Activated CD8-positive, alpha-beta memory T cell treated with anti-CD3 and anti-CD28 coated beads, Interleukin-2, amount 50 U/mL, for 4 hours (primary cell): ENCODE results near the gene NOTCH1.

Experiments
- DNase-seq: peaks from one replicate; pipeline ENCODE4 v3.0.0-alpha.2; 2020

Gene NOTCH1

GRCh38 chr9:136513191-136513590 lies 32.7 kb downstream of the NOTCH1 start:
- no peak for DNase-seq

- no peak for DNase-seq
These were observed 33.2 kb downstream of the NOTCH1 start for GRCh38 chr9:136512651-136513071.

- no peak for DNase-seq
These were observed 33.9 kb downstream of the NOTCH1 start for GRCh38 chr9:136511670-136512592.

- no peak for DNase-seq
These were observed 34.6 kb downstream of the NOTCH1 start for GRCh38 chr9:136511144-136511669.

- DNase-seq = no peak
These were observed 35.3 kb downstream of the NOTCH1 start for GRCh38 chr9:136510561-136510960.

GRCh38 chr9:136509549-136509948 lies 36.3 kb downstream of the NOTCH1 start:
- no peak for DNase-seq

GRCh38 chr9:136508729-136509500 lies 36.9 kb downstream of the NOTCH1 start:
- DNase-seq = no peak

- no peak for DNase-seq
These were observed 37.9 kb downstream of the NOTCH1 start for GRCh38 chr9:136507992-136508375.

GRCh38 chr9:136507221-136507991 lies 38.4 kb downstream of the NOTCH1 start:
- no peak for DNase-seq

- no peak for DNase-seq
These were observed 39.4 kb downstream of the NOTCH1 start for GRCh38 chr9:136506425-136506824.

- no peak for DNase-seq
These were observed 40.1 kb downstream of the NOTCH1 start for GRCh38 chr9:136505406-136506403.

- no peak for DNase-seq
These were observed 41.1 kb downstream of the NOTCH1 start for GRCh38 chr9:136504512-136505348.

- no peak for DNase-seq
These were observed 42.8 kb downstream of the NOTCH1 start for GRCh38 chr9:136502940-136503550.

GRCh38 chr9:136502196-136502595 lies 43.7 kb downstream of the NOTCH1 start:
- no peak for DNase-seq

- DNase-seq = no peak
These were observed 44.2 kb downstream of the NOTCH1 start for GRCh38 chr9:136501686-136502085.

GRCh38 chr9:136499935-136500910 lies 45.6 kb downstream of the NOTCH1 start:
- no peak for DNase-seq

- DNase-seq = no peak
These were observed 46.5 kb downstream of the NOTCH1 start for GRCh38 chr9:136499071-136499934.
